ENCODE data around the gene STK38. TPM values are rescaled to one million over a fixed set of nuclear protein-coding genes. Genes with fewer than 3 reads are reported as not detected.
"Not testable (repeated sequence)": the region's sequence is repeated elsewhere in the genome, so short reads cannot be mapped to it uniquely, and the experiment has no call there.

STK38 gene
- total RNA-seq, 1 donor from 2014 or later, result 22.3 TPM

GRCh38 chr6:36463676-36464075 is 83.6 kb downstream of the STK38 start:
- DNase-seq (ENCODE audit: low read depth), result no peak
- Histone ChIP-seq H3K36me3 (ENCODE audit: control insufficient read depth, insufficient read depth, low read length) (no peaks in the 10 kb centered on the region), H3K27me3 (ENCODE audit: control insufficient read depth, insufficient read depth, low read length) (no peaks in the 10 kb centered on the region), H3K4me3 (ENCODE audit: low read depth, low read length) (no peak overlapping the region)
- no peak for TF ChIP-seq CTCF (IDR thresholded peaks at IDR 0.05; ENCODE audit: insufficient read depth, low read length, poor library complexity, severe bottlenecking)

GRCh38 chr6:36461646-36462045 is 85.6 kb downstream of the STK38 start:
- Histone ChIP-seq H3K27me3 (ENCODE audit: control insufficient read depth, insufficient read depth, low read length) (no peaks in the 10 kb centered on the region), H3K36me3 (ENCODE audit: control insufficient read depth, insufficient read depth, low read length) (no peaks in the 10 kb centered on the region), H3K4me3 (ENCODE audit: low read depth, low read length) (no peak overlapping the region)
- no peak for TF ChIP-seq CTCF (IDR thresholded peaks at IDR 0.05; ENCODE audit: insufficient read depth, low read length, poor library complexity, severe bottlenecking)
- DNase-seq (ENCODE audit: low read depth), result no peak

GRCh38 chr6:36460916-36461315 is 86.4 kb downstream of the STK38 start:
- Histone ChIP-seq H3K4me3 (ENCODE audit: low read depth, low read length) (no peak overlapping the region), H3K27me3 (ENCODE audit: control insufficient read depth, insufficient read depth, low read length) (no peaks in the 10 kb centered on the region), H3K36me3 (ENCODE audit: control insufficient read depth, insufficient read depth, low read length) (no peaks in the 10 kb centered on the region)
- no peak for DNase-seq (ENCODE audit: low read depth)
- no peak for TF ChIP-seq CTCF (IDR thresholded peaks at IDR 0.05; ENCODE audit: insufficient read depth, low read length, poor library complexity, severe bottlenecking)

GRCh38 chr6:36459501-36459900 is 87.8 kb downstream of the STK38 start:
- no peak for DNase-seq (ENCODE audit: low read depth)
- Histone ChIP-seq H3K36me3 (ENCODE audit: control insufficient read depth, insufficient read depth, low read length) (no peaks in the 10 kb centered on the region), H3K27me3 (ENCODE audit: control insufficient read depth, insufficient read depth, low read length) (no peaks in the 10 kb centered on the region), H3K4me3 (ENCODE audit: low read depth, low read length) (no peak overlapping the region)
- no peak for TF ChIP-seq CTCF (IDR thresholded peaks at IDR 0.05; ENCODE audit: insufficient read depth, low read length, poor library complexity, severe bottlenecking)

GRCh38 chr6:36455486-36456027 is 91.7 kb downstream of the STK38 start:
- Histone ChIP-seq H3K36me3 (ENCODE audit: control insufficient read depth, insufficient read depth, low read length) (no peaks in the 10 kb centered on the region), H3K4me3 (ENCODE audit: low read depth, low read length) (no peak overlapping the region), H3K27me3 (ENCODE audit: control insufficient read depth, insufficient read depth, low read length) (no peaks in the 10 kb centered on the region)
- TF ChIP-seq CTCF (IDR thresholded peaks at IDR 0.05; ENCODE audit: insufficient read depth, low read length, poor library complexity, severe bottlenecking), result no peak
- no peak for DNase-seq (ENCODE audit: low read depth)

GRCh38 chr6:36452897-36453296 is 94.4 kb downstream of the STK38 start:
- H3K4me3 ChIP-seq (ENCODE audit: low read depth, low read length); H3K36me3 ChIP-seq (ENCODE audit: control insufficient read depth, insufficient read depth, low read length); H3K27me3 ChIP-seq (ENCODE audit: control insufficient read depth, insufficient read depth, low read length); DNase-seq (ENCODE audit: low read depth): not testable (repeated sequence)

- not testable (repeated sequence) for H3K27me3 ChIP-seq (ENCODE audit: control insufficient read depth, insufficient read depth, low read length); DNase-seq (ENCODE audit: low read depth); H3K4me3 ChIP-seq (ENCODE audit: low read depth, low read length); H3K36me3 ChIP-seq (ENCODE audit: control insufficient read depth, insufficient read depth, low read length)
Observed at GRCh38 chr6:36449173-36449572, 98.1 kb downstream of the STK38 start.

Data from kidney epithelial cell (primary cell).